K562 (cell line): ENCODE data around the gene SCN5A. TPM values are rescaled to one million over a fixed set of nuclear protein-coding genes. Genes with fewer than 3 reads are reported as not detected.

Experiments used
- JUN ChIP-seq, 2 experiments: sonication (generic) in 1 of 2; formaldehyde crosslinking in 1 of 2; IDR thresholded peaks; 2 replicates each; pipeline versions ENCODE4 v1.6.1 to v1.8.0; 2012 to 2022; ENCODE audit warnings: borderline replicate concordance in 2 of 2, mild to moderate bottlenecking in 2 of 2, improper control_type of control experiment in 1 of 2, low read depth in 1 of 2, low read length in 1 of 2, missing genetic modification reagents in 1 of 2
- KLF1 ChIP-seq: fragments of 450-650 bp; IDR thresholded peaks from 2 replicates; pipeline ENCODE4 v1.6.1; 2016; ENCODE audit warnings: missing genetic modification characterization, missing compliant biosample characterization
- NCOR1 ChIP-seq: fragments of 450-650 bp; IDR thresholded peaks from 2 replicates; pipeline ENCODE4 v1.6.1; 2016; ENCODE audit warnings: mild to moderate bottlenecking, moderate library complexity
- NFE2 ChIP-seq: IDR thresholded peaks from 2 replicates; pipeline ENCODE4 v1.6.1; 2014; ENCODE audit warnings: antibody characterized with exemption, low read depth
- PHF21A ChIP-seq: fragments of 450-650 bp; IDR thresholded peaks from 2 replicates; pipeline ENCODE4 v1.6.1; 2017; ENCODE audit warnings: low read depth, borderline replicate concordance
- ZNF12 ChIP-seq: sonication (generic); formaldehyde crosslinking; IDR thresholded peaks from 2 replicates; pipeline ENCODE4 v1.4.0; 2020; ENCODE audit warnings: mild to moderate bottlenecking, missing genetic modification reagents
- ZNF316 ChIP-seq: fragments of 450-650 bp; IDR thresholded peaks from 2 replicates; pipeline ENCODE4 v1.6.1; 2016
- polyA plus RNA-seq, 8 experiments: library from polyadenylated mRNA; depleted of rRNA in 4 of 8; stranded (reverse) in 5 of 8; unstranded in 3 of 8; fragments of >200 nt; fragmentation: Nextera tagmentation in 2 of 8; fragmentation: Illumina TruSeq in 1 of 8; extraction: Ambion mirVana in 2 of 8; extraction: Trizol in 1 of 8; gene quantifications; 2 replicates each; pipeline versions ENCODE4 v1.2.1 to v1.2.3, GENCODE V29; 2011 to 2014; ENCODE audit warnings: inconsistent platforms in 1 of 8, missing spikeins in 1 of 8
- total RNA-seq, 7 experiments: library from RNA; depleted of rRNA in 6 of 7; stranded (reverse); fragments of >200 nt in 6 of 7; fragmentation: Illumina TruSeq in 2 of 7; extraction: Trizol in 2 of 7; gene quantifications; 2 replicates each; pipeline versions ENCODE4 v1.2.1 to v1.2.3, GENCODE V29; 2011 to 2021; ENCODE audit warnings: low replicate concordance in 1 of 7
- TF ChIP-seq, protein P1 (sequence below): sonication (generic); formaldehyde crosslinking; IDR thresholded peaks from 2 replicates; pipeline ENCODE4 v1.8.0; 2022; ENCODE audit warnings: missing genetic modification reagents, mild to moderate bottlenecking, borderline replicate concordance
- TF ChIP-seq, protein P2 (sequence below): fragments of 450-650 bp; IDR thresholded peaks from 2 replicates; pipeline ENCODE4 v1.6.1; 2017; ENCODE audit warnings: antibody characterized with exemption
- TF ChIP-seq, protein P3 (sequence below): IDR thresholded peaks from 3 replicates; pipeline ENCODE4 v1.6.1; 2011; ENCODE audit warnings: borderline replicate concordance, mild to moderate bottlenecking; ENCODE audit not compliant: insufficient read length, insufficient read depth
- TF ChIP-seq, protein P4 (sequence below): fragments of 450-650 bp; IDR thresholded peaks from one replicate; pipeline ENCODE4 v1.6.1; 2018; ENCODE audit warnings: mild to moderate bottlenecking, moderate library complexity; ENCODE audit not compliant: partially characterized antibody

SCN5A gene
- total and polyA plus RNA-seq, 9 of the 15 experiments (the other 6 are each of a cell fraction or from before 2014, with no cell fraction given) = 0.07 to 1.4 (median 0.21) TPM; not detected in 2

DNA sequence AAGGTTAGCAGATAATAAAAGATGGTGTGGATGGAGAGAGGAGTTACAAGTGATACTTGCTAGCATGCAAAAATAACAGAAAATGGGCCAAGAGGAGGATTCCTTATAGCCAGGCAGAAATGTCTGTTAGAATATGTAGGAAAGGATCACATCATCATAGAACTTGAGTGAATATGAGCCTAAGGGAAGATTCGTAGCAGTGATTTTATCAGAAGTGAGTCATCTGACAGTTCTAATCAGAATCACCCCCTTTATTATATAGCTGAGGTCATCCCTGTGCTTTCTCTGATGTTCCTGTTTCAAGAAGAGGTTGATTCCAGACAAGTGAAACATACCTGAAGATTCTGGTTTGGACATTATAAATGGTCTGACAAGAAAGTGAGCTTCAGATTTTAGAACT is 130.5 kb downstream of the SCN5A start (continued):
- peak; percentile 55; the same call in 1 of the 2 replicates for TF ChIP-seq JUN (IDR thresholded peaks at IDR 0.05; ENCODE audit: borderline replicate concordance, low read depth, low read length)
- TF ChIP-seq JUN (CRISPR knock-in tag; IDR thresholded peaks at IDR 0.05; ENCODE audit: borderline replicate concordance) = no peak
- TF ChIP-seq, protein P1, sequence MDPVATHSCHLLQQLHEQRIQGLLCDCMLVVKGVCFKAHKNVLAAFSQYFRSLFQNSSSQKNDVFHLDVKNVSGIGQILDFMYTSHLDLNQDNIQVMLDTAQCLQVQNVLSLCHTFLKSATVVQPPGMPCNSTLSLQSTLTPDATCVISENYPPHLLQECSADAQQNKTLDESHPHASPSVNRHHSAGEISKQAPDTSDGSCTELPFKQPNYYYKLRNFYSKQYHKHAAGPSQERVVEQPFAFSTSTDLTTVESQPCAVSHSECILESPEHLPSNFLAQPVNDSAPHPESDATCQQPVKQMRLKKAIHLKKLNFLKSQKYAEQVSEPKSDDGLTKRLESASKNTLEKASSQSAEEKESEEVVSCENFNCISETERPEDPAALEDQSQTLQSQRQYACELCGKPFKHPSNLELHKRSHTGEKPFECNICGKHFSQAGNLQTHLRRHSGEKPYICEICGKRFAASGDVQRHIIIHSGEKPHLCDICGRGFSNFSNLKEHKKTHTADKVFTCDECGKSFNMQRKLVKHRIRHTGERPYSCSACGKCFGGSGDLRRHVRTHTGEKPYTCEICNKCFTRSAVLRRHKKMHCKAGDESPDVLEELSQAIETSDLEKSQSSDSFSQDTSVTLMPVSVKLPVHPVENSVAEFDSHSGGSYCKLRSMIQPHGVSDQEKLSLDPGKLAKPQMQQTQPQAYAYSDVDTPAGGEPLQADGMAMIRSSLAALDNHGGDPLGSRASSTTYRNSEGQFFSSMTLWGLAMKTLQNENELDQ (CRISPR knock-in tag) = no peak
- TF ChIP-seq KLF1 (tag) = no peak
- TF ChIP-seq ZNF316 = no peak
- no peak for TF ChIP-seq PHF21A
- TF ChIP-seq, protein P2, sequence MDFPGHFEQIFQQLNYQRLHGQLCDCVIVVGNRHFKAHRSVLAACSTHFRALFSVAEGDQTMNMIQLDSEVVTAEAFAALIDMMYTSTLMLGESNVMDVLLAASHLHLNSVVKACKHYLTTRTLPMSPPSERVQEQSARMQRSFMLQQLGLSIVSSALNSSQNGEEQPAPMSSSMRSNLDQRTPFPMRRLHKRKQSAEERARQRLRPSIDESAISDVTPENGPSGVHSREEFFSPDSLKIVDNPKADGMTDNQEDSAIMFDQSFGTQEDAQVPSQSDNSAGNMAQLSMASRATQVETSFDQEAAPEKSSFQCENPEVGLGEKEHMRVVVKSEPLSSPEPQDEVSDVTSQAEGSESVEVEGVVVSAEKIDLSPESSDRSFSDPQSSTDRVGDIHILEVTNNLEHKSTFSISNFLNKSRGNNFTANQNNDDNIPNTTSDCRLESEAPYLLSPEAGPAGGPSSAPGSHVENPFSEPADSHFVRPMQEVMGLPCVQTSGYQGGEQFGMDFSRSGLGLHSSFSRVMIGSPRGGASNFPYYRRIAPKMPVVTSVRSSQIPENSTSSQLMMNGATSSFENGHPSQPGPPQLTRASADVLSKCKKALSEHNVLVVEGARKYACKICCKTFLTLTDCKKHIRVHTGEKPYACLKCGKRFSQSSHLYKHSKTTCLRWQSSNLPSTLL = no peak
- no peak for TF ChIP-seq NFE2
- no peak for TF ChIP-seq ZNF12
- TF ChIP-seq, protein P3, sequence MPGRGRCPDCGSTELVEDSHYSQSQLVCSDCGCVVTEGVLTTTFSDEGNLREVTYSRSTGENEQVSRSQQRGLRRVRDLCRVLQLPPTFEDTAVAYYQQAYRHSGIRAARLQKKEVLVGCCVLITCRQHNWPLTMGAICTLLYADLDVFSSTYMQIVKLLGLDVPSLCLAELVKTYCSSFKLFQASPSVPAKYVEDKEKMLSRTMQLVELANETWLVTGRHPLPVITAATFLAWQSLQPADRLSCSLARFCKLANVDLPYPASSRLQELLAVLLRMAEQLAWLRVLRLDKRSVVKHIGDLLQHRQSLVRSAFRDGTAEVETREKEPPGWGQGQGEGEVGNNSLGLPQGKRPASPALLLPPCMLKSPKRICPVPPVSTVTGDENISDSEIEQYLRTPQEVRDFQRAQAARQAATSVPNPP = no peak
- no peak for TF ChIP-seq NCOR1
- TF ChIP-seq, protein P4, sequence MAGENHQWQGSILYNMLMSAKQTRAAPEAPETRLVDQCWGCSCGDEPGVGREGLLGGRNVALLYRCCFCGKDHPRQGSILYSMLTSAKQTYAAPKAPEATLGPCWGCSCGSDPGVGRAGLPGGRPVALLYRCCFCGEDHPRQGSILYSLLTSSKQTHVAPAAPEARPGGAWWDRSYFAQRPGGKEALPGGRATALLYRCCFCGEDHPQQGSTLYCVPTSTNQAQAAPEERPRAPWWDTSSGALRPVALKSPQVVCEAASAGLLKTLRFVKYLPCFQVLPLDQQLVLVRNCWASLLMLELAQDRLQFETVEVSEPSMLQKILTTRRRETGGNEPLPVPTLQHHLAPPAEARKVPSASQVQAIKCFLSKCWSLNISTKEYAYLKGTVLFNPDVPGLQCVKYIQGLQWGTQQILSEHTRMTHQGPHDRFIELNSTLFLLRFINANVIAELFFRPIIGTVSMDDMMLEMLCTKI = no peak
